ENCODE measurements around the gene PCP2. TPM values are rescaled to one million over a fixed set of nuclear protein-coding genes. Genes with fewer than 3 reads are reported as not detected.

The PCP2 gene
- total and polyA plus RNA-seq, 7 donors, result 1.0 TPM; not detected in 6

DNA sequence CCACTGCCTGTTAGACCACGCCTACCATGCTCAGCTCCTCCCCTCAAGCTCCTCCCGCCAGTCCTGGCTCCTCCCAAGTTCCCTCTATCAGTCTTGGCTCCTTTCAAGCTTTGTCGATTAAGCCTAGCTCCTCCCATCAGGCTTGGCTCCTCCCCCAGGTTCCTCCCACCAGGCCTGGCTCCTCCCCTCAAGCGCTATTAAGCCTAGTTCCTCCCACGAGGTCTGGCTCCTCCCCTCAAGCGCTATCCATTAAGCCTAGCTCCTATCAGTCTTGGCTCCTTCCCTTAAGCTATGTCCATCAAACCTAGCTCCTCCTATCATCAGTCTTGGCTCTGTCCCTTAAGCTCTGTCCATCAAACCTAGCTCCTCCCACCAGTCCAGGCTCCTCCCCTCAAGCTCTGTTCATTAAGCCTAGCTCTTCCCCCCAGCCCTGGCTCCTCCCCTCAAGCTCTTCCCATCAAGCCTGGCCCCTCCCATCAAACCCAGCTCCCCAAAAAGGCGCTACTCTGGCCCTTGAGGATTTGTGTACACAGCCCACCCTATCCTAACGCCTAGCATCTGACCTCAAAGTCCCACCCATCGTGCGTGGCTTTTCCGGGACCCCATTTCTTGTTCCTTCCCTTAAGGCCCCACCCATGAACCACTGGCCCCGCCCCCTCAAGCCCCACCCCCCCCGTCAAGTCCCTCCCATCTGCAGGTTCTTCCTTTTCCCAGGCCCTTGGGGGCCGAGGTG lies 27.9 kb downstream of the PCP2 start:
- no peak for DNase-seq
- H3K27ac ChIP-seq, result no peak overlapping the region
- H3K4me1 ChIP-seq, result no peaks in the 10 kb centered on the region
- H3K27me3 ChIP-seq, result peaks cover 0 to 49% (median 18%) of the 10 kb centered on the region in 3 donors
- 73 to 77% methylated on average over 14 of the region's 14 CpGs for WGBS, 2 donors
- intact Hi-C loops (cut with DNase I), result no loop called here
- H3K9me3 ChIP-seq, result no peaks in the 10 kb centered on the region
- TF ChIP-seq POLR2A (IDR thresholded peaks at IDR 0.05), result no peak
- TF ChIP-seq EP300 (IDR thresholded peaks at IDR 0.05), result no peak
- no peak for TF ChIP-seq POLR2AphosphoS5 (IDR thresholded peaks at IDR 0.05)
- H3K4me3 ChIP-seq, result no peak overlapping the region
- H3K36me3 ChIP-seq, result no peaks in the 10 kb centered on the region

DNA sequence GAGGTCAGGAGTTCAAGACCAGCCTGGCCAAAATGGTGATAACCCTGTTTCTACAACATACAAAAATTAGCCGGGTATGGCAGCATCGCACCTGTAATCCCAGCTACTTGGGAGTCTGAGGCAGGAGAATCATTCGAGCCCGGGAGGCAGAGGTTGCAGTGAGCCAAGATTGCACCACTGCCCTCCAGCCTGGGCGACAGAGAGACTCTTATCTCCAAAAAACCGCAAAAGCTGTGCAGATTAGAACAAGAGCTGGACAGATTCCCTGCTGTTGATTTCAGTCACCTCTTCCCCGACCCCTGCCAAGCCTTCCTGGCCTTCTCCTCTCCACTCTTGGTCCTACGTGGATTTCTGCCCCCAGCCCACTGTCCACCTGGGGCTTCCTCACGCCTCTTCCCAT lies 29.6 kb downstream of the PCP2 start:
- Histone ChIP-seq H3K4me1 (no peaks in the 10 kb centered on the region), H3K4me3 (no peak overlapping the region), H3K9me3 (no peaks in the 10 kb centered on the region), H3K27me3 (peaks cover 0 to 52% (median 18%) of the 10 kb centered on the region in 3 donors), H3K27ac (no peak overlapping the region), H3K36me3 (no peaks in the 10 kb centered on the region)
- 85 to 90% methylated on average over 9 of the region's 9 CpGs for WGBS, 2 donors
- no peak for DNase-seq
- intact Hi-C loops (cut with DNase I), result no loop called here
- TF ChIP-seq EP300 (IDR thresholded peaks at IDR 0.05) (no peak), POLR2AphosphoS5 (IDR thresholded peaks at IDR 0.05) (no peak), POLR2A (IDR thresholded peaks at IDR 0.05) (no peak)
- TF ChIP-seq, protein P1, sequence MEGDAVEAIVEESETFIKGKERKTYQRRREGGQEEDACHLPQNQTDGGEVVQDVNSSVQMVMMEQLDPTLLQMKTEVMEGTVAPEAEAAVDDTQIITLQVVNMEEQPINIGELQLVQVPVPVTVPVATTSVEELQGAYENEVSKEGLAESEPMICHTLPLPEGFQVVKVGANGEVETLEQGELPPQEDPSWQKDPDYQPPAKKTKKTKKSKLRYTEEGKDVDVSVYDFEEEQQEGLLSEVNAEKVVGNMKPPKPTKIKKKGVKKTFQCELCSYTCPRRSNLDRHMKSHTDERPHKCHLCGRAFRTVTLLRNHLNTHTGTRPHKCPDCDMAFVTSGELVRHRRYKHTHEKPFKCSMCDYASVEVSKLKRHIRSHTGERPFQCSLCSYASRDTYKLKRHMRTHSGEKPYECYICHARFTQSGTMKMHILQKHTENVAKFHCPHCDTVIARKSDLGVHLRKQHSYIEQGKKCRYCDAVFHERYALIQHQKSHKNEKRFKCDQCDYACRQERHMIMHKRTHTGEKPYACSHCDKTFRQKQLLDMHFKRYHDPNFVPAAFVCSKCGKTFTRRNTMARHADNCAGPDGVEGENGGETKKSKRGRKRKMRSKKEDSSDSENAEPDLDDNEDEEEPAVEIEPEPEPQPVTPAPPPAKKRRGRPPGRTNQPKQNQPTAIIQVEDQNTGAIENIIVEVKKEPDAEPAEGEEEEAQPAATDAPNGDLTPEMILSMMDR (IDR thresholded peaks at IDR 0.05), result no peak

GRCh38 chr19:7602935-7603497 lies 30.5 kb downstream of the PCP2 start:
- Histone ChIP-seq H3K4me3 (no peak overlapping the region), H3K27me3 (peaks cover 0 to 61% (median 18%) of the 10 kb centered on the region in 3 donors), H3K27ac (no peak overlapping the region), H3K9me3 (no peaks in the 10 kb centered on the region), H3K36me3 (no peaks in the 10 kb centered on the region), H3K4me1 (no peaks in the 10 kb centered on the region)
- TF ChIP-seq EP300 (IDR thresholded peaks at IDR 0.05), result no peak
- TF ChIP-seq POLR2AphosphoS5 (IDR thresholded peaks at IDR 0.05), result no peak
- no peak for TF ChIP-seq POLR2A (IDR thresholded peaks at IDR 0.05)
- TF ChIP-seq, protein P1 (IDR thresholded peaks at IDR 0.05), result no peak
- DNase-seq, result no peak
- intact Hi-C loops (cut with DNase I), result no loop called here
- WGBS, 2 donors, result 88 to 90% methylated on average over 11 of the region's 11 CpGs

DNA sequence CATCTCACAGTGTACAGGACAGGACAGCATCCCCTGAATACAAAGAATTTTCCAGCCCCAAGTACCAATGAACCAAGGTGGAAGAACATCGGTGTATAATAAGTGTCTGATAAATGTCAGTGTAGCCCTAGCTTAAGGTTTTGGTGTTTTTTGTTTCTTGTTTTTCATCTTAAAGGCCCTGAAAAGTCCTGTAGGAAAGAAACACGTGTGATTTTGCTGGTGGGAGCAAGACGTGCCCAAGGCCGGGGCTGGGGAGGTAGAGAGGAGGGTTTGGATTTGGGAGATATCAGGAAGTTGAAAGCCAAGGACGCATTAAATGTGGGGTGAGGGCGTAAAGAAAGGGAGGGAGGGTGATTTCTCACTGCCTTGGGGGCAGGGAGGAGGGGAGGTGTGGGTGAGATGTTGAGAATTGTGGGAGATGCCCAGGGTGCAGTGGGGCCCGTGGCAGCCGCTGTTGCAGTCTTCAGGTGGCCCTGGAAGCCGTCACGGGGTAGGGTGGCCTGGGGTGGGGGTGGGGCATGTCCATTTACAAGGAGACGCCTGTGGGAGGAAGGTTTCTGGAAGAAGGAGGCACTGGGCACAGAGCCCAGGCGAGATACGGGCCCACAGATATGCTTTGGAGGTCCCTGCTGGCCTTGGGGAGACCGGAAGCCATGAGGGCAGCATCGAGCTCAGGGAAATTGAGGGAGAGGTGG lies 31.1 kb downstream of the PCP2 start:
- 54 to 72% methylated on average over 15 of the region's 15 CpGs for WGBS, 2 donors
- no peak overlapping the region for H3K27ac ChIP-seq
- H3K36me3 ChIP-seq, result no peaks in the 10 kb centered on the region
- TF ChIP-seq, protein P1 (IDR thresholded peaks at IDR 0.05), result no peak
- TF ChIP-seq POLR2A (IDR thresholded peaks at IDR 0.05) (no peak), POLR2AphosphoS5 (IDR thresholded peaks at IDR 0.05) (no peak), EP300 (IDR thresholded peaks at IDR 0.05) (no peak)
- intact Hi-C loops (cut with DNase I), result no loop called here
- no peak for DNase-seq
- H3K4me1 ChIP-seq, result no peaks in the 10 kb centered on the region
- peaks cover under 1 to 67% (median 18%) of the 10 kb centered on the region in 3 donors for H3K27me3 ChIP-seq
- no peak overlapping the region for H3K4me3 ChIP-seq
- no peaks in the 10 kb centered on the region for H3K9me3 ChIP-seq

GRCh38 chr19:7600721-7601120 lies 32.8 kb downstream of the PCP2 start:
- TF ChIP-seq POLR2A (IDR thresholded peaks at IDR 0.05) (no peak), EP300 (IDR thresholded peaks at IDR 0.05) (no peak), POLR2AphosphoS5 (IDR thresholded peaks at IDR 0.05) (no peak)
- TF ChIP-seq, protein P1 (IDR thresholded peaks at IDR 0.05), result no peak
- intact Hi-C loops (cut with DNase I), result no loop called here
- H3K27me3 ChIP-seq, result peaks cover 16 to 80% (median 30%) of the 10 kb centered on the region in 3 donors
- H3K9me3 ChIP-seq, result no peaks in the 10 kb centered on the region
- no peak overlapping the region for H3K4me3 ChIP-seq
- no peak for DNase-seq
- H3K36me3 ChIP-seq, result no peaks in the 10 kb centered on the region
- H3K27ac ChIP-seq, result no peak overlapping the region
- peaks cover 0 to 8% (median 6%) of the 10 kb centered on the region in 4 donors for H3K4me1 ChIP-seq
